Ectodermal cell (in vitro differentiated cells): ENCODE data around the gene PLA2G7.
"Not testable (repeated sequence)": the region's sequence is repeated elsewhere in the genome, so short reads cannot be mapped to it uniquely, and the experiment has no call there.

ENCODE experiments used
- H3K27ac ChIP-seq: 2 replicates; pipeline ENCODE4 v1.7.0; 2013; ENCODE audit warnings: mild to moderate bottlenecking, low read depth, low read length; ENCODE audit not compliant: insufficient read depth, poor library complexity, severe bottlenecking
- H3K27me3 ChIP-seq: 2 replicates; pipeline ENCODE4 v1.7.0; 2013; ENCODE audit warnings: mild to moderate bottlenecking, low read length; ENCODE audit not compliant: insufficient read depth, control insufficient read depth, poor library complexity, severe bottlenecking
- H3K36me3 ChIP-seq: one replicate; pipeline ENCODE4 v1.7.0; 2013; ENCODE audit warnings: low read length; ENCODE audit not compliant: control insufficient read depth, insufficient read depth
- H3K4me1 ChIP-seq: one replicate; pipeline ENCODE4 v1.7.0; 2013; ENCODE audit warnings: low read length; ENCODE audit not compliant: control insufficient read depth, insufficient read depth
- H3K4me3 ChIP-seq: 2 replicates; pipeline ENCODE4 v1.7.0; 2013; ENCODE audit warnings: low read depth, low read length, control low read depth; ENCODE audit not compliant: insufficient read depth
- H3K9me3 ChIP-seq: 2 replicates; pipeline ENCODE4 v1.7.0; 2013; ENCODE audit warnings: mild to moderate bottlenecking, low read length, moderate library complexity; ENCODE audit not compliant: control insufficient read depth
- WGBS, 2 experiments: methylation state at CpG; one replicate each; pipeline ENCODE4 v1.1.7; 2013; ENCODE audit warnings: missing lambda C conversion rate in 2 of 2; 5-methylcytosine and 5-hydroxymethylcytosine counted together

Gene PLA2G7

DNA sequence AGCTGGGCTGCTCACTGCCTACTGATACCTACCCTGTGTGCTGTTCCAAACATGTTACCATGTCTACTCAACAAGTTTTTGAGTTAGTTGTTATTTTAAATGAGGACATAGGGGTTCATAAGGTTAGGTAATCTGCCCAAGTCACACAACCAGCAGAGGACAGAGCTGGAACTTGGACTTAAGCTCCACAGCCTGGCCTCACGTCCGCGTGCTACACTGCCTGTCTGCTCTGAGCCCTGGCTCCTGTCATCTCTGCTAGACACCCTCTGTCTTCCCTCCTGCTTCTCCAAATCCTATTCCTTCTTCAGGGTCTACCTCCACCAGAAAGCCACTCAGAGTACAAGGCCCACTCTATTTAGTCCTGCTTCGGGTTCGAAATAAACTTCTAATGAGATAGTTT, 29.8 kb upstream of the PLA2G7 start:
- H3K36me3 ChIP-seq = no peaks in the 10 kb centered on the region
- H3K27ac ChIP-seq = no peak overlapping the region
- H3K9me3 ChIP-seq = no peaks in the 10 kb centered on the region
- 95% methylated on average over 5 of the region's 5 CpGs for WGBS, 2 experiments
- H3K4me3 ChIP-seq = no peak overlapping the region
- H3K4me1 ChIP-seq = no peaks in the 10 kb centered on the region
- H3K27me3 ChIP-seq = no peaks in the 10 kb centered on the region

DNA sequence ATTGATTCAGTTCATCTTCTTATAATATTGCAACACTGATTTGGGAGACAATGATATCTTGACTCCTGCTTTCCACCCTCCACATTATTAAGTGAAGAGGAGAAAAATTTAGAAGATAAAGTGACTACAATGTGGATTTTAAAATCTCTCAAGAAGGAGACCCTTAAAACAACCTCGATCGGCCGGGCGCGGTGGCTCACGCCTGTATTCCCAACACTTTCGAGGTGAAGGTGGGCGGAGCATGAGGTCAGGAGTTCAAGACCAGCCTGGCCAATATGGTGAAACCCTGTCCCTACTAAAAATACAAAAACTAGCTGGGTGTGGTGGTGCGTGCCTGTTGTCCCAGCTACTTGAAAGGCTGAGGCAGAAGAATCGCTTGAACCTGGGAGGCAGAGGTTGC, 29.1 kb upstream of the PLA2G7 start:
- not testable (repeated sequence) for H3K9me3 ChIP-seq, H3K36me3 ChIP-seq, H3K4me1 ChIP-seq, H3K4me3 ChIP-seq, H3K27ac ChIP-seq, H3K27me3 ChIP-seq
- WGBS, 2 experiments = 93 to 94% methylated on average over 9 to 10 of the region's 10 CpGs

DNA sequence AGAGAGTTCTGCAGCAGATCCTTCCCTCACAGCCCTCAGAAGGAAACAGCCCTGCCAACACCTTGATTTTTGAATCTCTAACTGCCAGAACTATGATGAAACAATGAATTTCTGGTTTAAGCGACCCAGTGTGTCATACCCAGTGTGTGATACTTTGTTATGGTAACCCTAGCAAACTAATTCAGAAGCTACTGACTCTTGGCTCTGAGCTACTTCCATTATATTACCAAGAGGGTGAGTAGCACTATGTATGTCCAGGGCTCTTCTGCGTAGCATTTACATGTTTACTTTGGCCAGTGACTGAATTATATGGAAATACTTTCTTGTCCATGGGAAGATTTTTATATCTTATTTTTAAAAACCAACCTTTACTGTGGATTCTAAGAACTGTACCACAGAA, 28.3 kb upstream of the PLA2G7 start:
- Histone ChIP-seq H3K4me3 (no peak overlapping the region), H3K9me3 (no peaks in the 10 kb centered on the region), H3K36me3 (no peaks in the 10 kb centered on the region), H3K27ac (no peak overlapping the region), H3K4me1 (no peaks in the 10 kb centered on the region), H3K27me3 (no peaks in the 10 kb centered on the region)
- 86 to 100% methylated on average over 1 of the region's 2 CpGs for WGBS, 2 experiments

DNA sequence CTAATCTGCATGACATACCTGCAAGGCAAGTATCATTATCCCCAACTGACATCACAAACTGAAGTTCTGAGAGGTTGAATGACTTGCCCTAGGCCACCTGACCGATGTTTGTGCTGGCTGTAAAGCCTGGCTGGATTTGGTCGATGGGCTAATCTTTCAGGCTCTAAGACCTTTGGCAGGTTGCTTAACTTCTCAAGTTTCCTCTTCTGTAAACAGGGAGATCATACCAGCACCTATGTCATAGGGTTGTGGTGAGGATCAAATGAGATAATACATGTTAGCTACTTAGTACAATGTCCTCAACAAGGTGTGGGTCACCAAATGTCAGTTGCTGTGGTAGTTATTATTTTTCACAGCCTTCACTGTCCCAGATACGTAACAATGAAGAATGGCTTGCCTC, 25.8 kb upstream of the PLA2G7 start:
- H3K27ac ChIP-seq = no peak overlapping the region
- no peaks in the 10 kb centered on the region for H3K9me3 ChIP-seq
- H3K4me3 ChIP-seq = no peak overlapping the region
- H3K4me1 ChIP-seq = peaks cover 10% of the 10 kb centered on the region
- WGBS, 2 experiments = 93 to 94% methylated on average over 3 of the region's 3 CpGs
- no peaks in the 10 kb centered on the region for H3K27me3 ChIP-seq
- no peaks in the 10 kb centered on the region for H3K36me3 ChIP-seq

DNA sequence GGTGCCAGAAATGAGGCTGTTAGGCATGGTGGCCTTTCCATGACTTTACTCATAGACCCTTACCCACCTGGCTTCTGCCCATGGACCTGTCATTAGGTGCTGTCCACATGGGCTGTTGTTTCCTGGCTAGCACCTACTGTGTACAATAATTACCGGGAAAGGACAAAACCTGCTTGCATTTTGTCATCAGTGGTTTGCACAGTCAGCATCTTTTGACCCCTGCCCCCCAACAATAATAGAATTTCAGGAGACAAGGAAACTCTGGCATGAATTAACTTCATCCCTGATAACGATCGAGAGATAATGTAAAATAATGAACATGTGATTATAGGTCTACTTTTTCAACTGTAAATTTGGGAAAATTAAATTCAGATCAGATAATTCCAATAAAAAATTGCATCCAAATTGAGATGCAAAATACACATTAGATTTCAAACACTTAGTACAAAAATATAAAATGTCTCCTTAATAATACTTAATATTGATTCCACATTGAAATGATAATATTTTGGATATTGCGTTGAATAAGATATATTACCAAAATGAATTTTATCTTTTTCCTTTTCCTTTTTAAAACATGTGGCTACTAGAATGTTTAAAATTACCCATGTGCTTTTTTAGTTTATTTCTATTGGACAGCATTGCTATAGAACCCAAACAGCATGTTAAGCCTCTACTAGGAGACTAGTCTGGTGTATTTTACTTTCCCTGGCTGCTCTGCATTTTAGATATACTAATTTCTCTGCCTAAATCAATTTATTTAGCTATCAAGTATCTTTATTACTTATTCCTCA, 24.0 kb upstream of the PLA2G7 start:
- Histone ChIP-seq H3K27me3 (no peaks in the 10 kb centered on the region), H3K9me3 (no peaks in the 10 kb centered on the region), H3K27ac (no peak overlapping the region), H3K36me3 (no peaks in the 10 kb centered on the region), H3K4me3 (no peak overlapping the region), H3K4me1 (peaks cover 10% of the 10 kb centered on the region)
- WGBS, 2 experiments = 94 to 96% methylated on average over 1 of the region's 4 CpGs

DNA sequence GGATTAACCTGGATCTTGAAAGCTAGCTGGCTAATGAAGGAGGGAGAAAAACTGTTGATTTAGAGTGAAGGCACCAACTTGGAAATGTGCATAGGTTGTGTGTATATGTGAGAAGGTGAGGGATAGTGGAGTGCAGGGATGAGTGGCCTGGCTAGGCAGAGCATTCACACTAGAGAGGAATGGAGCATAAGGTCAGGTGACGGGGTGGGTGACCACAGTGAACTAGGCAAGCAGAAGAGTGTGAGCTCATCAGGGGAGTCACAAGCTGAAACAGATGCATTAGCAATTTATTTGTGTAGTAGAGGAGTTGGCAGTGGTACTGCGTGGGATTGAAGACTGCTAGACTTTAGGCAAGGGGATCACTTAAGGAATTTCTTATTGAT, 22.0 kb upstream of the PLA2G7 start:
- Histone ChIP-seq H3K4me1 (peaks cover 10% of the 10 kb centered on the region), H3K27me3 (no peaks in the 10 kb centered on the region), H3K4me3 (no peak overlapping the region), H3K27ac (no peak overlapping the region), H3K9me3 (no peaks in the 10 kb centered on the region), H3K36me3 (no peaks in the 10 kb centered on the region)
- 95% methylated on average over 2 of the region's 2 CpGs for WGBS, 2 experiments

DNA sequence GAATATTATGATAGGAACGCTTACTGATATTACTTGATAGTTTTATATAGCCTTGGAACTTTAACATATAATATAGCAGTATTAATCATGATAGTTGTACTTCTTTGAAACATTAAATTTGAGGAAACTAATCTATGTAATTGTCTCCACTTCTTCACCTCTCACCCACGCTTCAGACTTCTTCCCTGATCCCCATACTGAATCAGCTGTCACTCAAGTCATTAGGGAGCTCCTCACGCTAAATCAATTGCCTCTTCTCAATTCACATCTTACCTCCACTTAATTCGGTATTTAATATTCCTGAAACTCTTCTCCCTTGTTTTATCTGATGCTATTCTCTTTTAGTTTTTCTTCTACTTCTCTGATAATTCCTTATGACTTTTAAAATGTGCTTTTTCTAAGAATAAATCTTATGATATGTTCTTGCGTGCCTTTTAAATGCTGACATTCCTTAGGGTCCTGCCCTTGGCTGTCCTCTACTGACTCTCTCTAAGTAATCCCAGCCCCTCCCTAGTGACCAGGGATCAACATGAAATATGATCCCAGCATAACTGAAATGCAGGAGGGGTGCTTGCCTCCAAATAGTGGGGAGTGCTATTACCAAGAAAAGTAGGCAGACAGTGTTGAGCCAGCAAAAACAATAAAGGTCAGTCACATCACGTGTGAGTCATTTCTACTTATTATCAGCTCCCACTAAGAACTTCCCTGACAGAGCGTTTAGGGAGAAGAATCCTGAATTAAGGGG, 21.5 kb upstream of the PLA2G7 start:
- H3K36me3 ChIP-seq = no peaks in the 10 kb centered on the region
- H3K4me1 ChIP-seq = peaks cover 10% of the 10 kb centered on the region
- no peak overlapping the region for H3K4me3 ChIP-seq
- no peak overlapping the region for H3K27ac ChIP-seq
- H3K27me3 ChIP-seq = no peaks in the 10 kb centered on the region
- 73 to 83% methylated on average over 6 of the region's 7 CpGs for WGBS, 2 experiments
- H3K9me3 ChIP-seq = no peaks in the 10 kb centered on the region

DNA sequence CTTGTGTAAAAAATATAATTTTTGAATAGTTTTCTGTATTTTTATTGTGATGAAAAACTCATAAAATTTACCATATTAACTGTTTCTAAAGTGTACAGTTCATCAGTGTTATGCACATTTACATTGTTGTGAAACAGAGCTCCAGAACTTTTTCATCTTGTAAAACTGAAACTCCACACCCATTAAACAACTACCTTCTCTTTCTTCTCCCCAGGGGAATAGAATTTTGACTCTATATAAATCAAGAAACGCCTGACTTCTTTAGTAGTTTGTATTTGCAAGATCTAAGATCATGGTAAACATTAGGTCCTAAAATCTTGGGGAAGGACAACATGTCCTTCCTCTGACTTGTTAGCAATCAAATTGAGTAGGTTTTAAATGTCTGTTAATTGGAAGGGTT, 20.7 kb upstream of the PLA2G7 start:
- Histone ChIP-seq H3K27ac (no peak overlapping the region), H3K36me3 (no peaks in the 10 kb centered on the region), H3K4me3 (no peak overlapping the region), H3K27me3 (no peaks in the 10 kb centered on the region), H3K4me1 (peaks cover 10% of the 10 kb centered on the region), H3K9me3 (no peaks in the 10 kb centered on the region)
- 100% methylated on average over 1 of the region's 1 CpG for WGBS, 2 experiments

DNA sequence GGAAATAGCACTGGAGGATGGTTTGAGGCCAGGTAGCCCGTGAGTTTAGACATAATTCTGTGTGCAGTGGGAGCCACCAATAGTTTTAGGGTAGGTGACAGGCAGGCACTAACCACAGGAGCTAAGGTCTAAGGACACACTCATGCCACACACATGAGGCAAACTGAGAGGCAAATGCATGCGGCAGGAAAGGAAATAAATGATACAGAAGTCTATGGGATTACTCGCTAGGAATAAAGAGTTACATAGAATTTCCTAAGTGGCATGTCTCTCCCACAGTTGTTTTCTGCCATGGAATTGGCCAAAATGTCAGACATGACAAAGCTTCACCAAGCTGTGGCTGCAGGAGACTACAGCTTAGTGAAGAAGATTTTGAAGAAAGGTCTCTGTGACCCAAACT, 16.5 kb upstream of the PLA2G7 start:
- Histone ChIP-seq H3K4me1 (peaks cover 4% of the 10 kb centered on the region), H3K27ac (no peak overlapping the region), H3K36me3 (no peaks in the 10 kb centered on the region), H3K9me3 (no peaks in the 10 kb centered on the region), H3K27me3 (no peaks in the 10 kb centered on the region), H3K4me3 (no peak overlapping the region)
- 95 to 96% methylated on average over 3 of the region's 3 CpGs for WGBS, 2 experiments

DNA sequence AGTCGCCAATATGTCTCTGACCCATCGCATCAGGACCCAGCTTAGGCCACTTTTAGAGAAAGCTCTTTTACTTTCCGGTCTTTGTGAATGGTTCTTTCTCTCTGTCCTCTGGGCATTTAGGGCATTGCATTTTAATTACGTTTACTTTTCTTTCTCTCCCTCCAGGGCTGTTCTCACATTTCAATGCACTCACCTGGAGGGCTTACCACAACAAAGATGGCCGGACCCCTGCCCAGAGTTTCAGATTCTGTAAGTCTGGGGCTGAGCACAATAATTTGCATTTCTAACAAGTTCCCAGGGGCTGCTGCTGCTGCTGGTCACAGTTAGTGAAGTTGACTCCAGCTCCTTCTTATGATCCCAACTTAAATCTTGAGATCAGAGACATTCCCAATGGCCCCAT, 14.6 kb upstream of the PLA2G7 start:
- Histone ChIP-seq H3K36me3 (no peaks in the 10 kb centered on the region), H3K9me3 (no peaks in the 10 kb centered on the region), H3K4me1 (no peaks in the 10 kb centered on the region), H3K27ac (no peak overlapping the region), H3K4me3 (no peak overlapping the region), H3K27me3 (no peaks in the 10 kb centered on the region)
- 29 to 30% methylated on average over 5 of the region's 5 CpGs for WGBS, 2 experiments
